Measurements from ENCODE around the gene RBM44.

- TF ChIP-seq CTCF (conservative IDR thresholded peaks at IDR 0.05), result no peak
- TF ChIP-seq EZH2 (IDR thresholded peaks at IDR 0.05; ENCODE audit: low read depth), result no peak
Observed at GRCh38 chr2:237859082-237859433, 60.5 kb downstream of the RBM44 start.

Measured in PC-9 (cell line).